Right cardiac atrium (tissue), 5 donors: ENCODE measurements around the gene MEI4. TPM values are rescaled to one million over a fixed set of nuclear protein-coding genes. Genes with fewer than 3 reads are reported as not detected.
"Not testable (repeated sequence)": the region's sequence is repeated elsewhere in the genome, so short reads cannot be mapped to it uniquely, and the experiment has no call there.

Experiments
- ATAC-seq, 2 donors: fragments of 200-7000 bp; cut with Tn5 transposase; one replicate each; pipeline versions ENCODE4 v1.8.0 to v1.9.1; 2020; ENCODE audit warnings: moderate library complexity in 2 of 2, mild to moderate bottlenecking in 1 of 2
- DNase-seq, 3 donors: peaks; one replicate each; pipeline ENCODE4 v3.0.0-alpha.2; 2020
- H3K27ac ChIP-seq: one replicate; pipeline ENCODE4 v1.5.1; 2013; ENCODE audit warnings: mild to moderate bottlenecking, low read length, control low read depth, moderate library complexity
- H3K27me3 ChIP-seq: one replicate; pipeline ENCODE4 v1.6.1; 2013; ENCODE audit not compliant: control insufficient read depth, insufficient read depth
- H3K4me1 ChIP-seq: one replicate; pipeline ENCODE4 v1.6.1; 2013; ENCODE audit warnings: low read length; ENCODE audit not compliant: control insufficient read depth, insufficient read depth
- H3K4me3 ChIP-seq: one replicate; pipeline ENCODE4 v1.5.1; 2013; ENCODE audit warnings: low read length, control low read depth
- H3K9me3 ChIP-seq: one replicate; pipeline ENCODE4 v1.6.1; 2013; ENCODE audit warnings: low read length; ENCODE audit not compliant: control insufficient read depth
- WGBS: extraction: QIAGEN DNeasy Blood & Tissue Kit; methylation state at CpG from one replicate; pipeline ENCODE4 v1.1.7; 2013; 5-methylcytosine and 5-hydroxymethylcytosine counted together
- intact Hi-C, 4 donors: fragments of 100-400 bp; cut with DNase I; formaldehyde crosslinking; loops; one replicate each; pipeline versions ENCODE4 v1.11.0 to v1.14.0; 2022 to 2023
- polyA plus RNA-seq: library from polyadenylated mRNA; stranded (reverse); fragments of 200-250 nt; gene quantifications from one replicate; pipeline ENCODE4 v1.2.3, GENCODE V29; 2013
- total RNA-seq, 4 donors: library from RNA; stranded (reverse); fragmentation: NEBNext Ultra II Directional; extraction: Animal tissue kit (Norgen Biotek cat#: 25700); gene quantifications; one replicate each; pipeline ENCODE4 v1.2.1, GENCODE V29; 2021
- donor health status: healthy with polysubstance abuse.
- donor health status: DM: no; HTN: yes; CAD: no.
- donor health status: DM: no; HTN: no; CAD: no.
- donor health status: DM: no; HTN: yes; CAD: no; lungs with severe emphysema.
- donor health status: DM: yes; HTN: yes; CAD: no.

The MEI4 gene
- total and polyA plus RNA-seq, 5 donors: 0.59 to 2.8 (median 1.3) TPM

DNA sequence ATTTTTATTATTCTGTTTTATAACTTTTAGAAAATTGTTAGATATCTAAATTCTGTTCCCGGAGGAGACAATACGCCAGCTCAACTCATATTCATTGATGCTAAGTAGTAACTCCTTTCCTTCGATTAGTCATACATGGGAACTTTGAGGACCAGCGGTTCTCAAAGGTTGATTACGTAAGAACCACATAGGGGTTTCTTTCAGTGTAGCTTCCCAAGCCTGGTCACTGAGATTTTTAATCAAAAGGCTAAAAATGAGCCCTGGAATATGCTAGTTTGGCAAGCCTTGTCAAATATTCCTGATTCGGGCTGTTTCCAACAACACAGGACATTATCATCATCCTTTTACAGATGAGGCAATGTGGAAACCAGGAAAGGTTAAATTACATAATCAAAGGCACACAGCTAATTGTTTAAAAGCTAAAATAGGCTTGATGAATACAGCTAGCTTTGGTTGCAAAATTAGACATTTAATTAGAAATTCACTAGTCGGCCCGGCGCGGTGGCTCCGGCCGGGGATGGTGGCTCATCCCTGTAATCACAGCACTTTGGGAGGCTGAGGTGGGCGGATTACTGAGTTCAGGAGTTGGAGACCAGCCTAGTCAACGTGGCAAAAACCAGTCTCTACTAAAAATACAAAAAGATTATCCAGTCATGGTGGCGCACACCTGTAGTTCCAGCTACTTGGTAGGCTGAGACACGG is 14.6 kb upstream of the MEI4 start:
- Histone ChIP-seq H3K4me1 (no peaks in the 10 kb centered on the region), H3K4me3 (no peak overlapping the region), H3K27me3 (no peaks in the 10 kb centered on the region), H3K27ac (no peak overlapping the region), H3K9me3 (no peaks in the 10 kb centered on the region)
- 86% methylated on average over 16 of the region's 16 CpGs for WGBS
- intact Hi-C loops: no loop called here
- DNase-seq (peak in 1 of 3 donors; percentile 36), ATAC-seq (no peak)

GRCh38 chr6:77644102-77644705 is 8.6 kb upstream of the MEI4 start:
- no peak for DNase-seq
- intact Hi-C loops: no loop called here
- no peaks in the 10 kb centered on the region for H3K4me1 ChIP-seq
- no peak overlapping the region for H3K27ac ChIP-seq
- no peak overlapping the region for H3K4me3 ChIP-seq
- no peak for ATAC-seq
- no peaks in the 10 kb centered on the region for H3K27me3 ChIP-seq
- WGBS: 62% methylated on average over 2 of the region's 2 CpGs
- no peaks in the 10 kb centered on the region for H3K9me3 ChIP-seq

DNA sequence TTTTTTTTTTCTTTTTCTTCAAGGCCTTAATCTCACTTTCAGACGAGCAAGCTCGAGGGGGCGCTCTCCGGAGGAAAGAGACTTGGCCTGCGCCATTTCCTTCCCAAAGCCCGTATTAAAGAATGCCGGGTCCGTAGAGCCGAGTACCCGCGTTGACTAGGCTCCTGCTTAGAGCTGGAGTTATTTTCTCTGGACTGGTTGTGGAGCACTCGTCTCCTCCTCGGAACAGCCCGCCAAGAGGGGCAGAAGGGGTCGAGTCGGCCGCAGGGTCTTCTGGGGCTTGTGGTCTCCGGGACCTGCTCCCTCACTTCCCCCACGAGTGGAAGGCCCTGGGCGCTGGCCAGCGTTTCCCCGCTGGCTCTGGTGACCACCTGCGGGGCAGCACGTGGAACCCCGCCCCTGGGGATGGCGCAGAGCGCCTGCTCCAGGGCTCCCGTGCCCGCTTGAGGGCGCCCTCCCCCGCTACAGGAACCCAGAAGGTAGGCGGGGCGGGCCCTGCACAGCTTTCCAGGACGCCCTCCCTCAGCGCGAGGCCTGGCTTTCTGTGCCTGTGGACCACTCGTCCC is 2.7 kb upstream of the MEI4 start:
- H3K27ac ChIP-seq: no peak overlapping the region
- H3K4me1 ChIP-seq: no peaks in the 10 kb centered on the region
- ATAC-seq (peak; percentile 94 to 95), DNase-seq (peak; percentile 48 to 84 (median 78))
- no peaks in the 10 kb centered on the region for H3K9me3 ChIP-seq
- H3K4me3 ChIP-seq: peak overlapping the region; percentile 47
- intact Hi-C loops: no loop called here
- H3K27me3 ChIP-seq: no peaks in the 10 kb centered on the region
- WGBS: 15% methylated on average over 37 of the region's 37 CpGs

- Histone ChIP-seq H3K4me1 (no peaks in the 10 kb centered on the region), H3K9me3 (no peaks in the 10 kb centered on the region), H3K27me3 (no peaks in the 10 kb centered on the region), H3K4me3 (no peak overlapping the region), H3K27ac (no peak overlapping the region)
- intact Hi-C loops: no loop called here
- no peak for ATAC-seq
- DNase-seq: no peak
These were observed 977 bp downstream of the MEI4 start for GRCh38 chr6:77653816-77654215.

- DNase-seq, H3K27ac ChIP-seq, intact Hi-C loops, H3K27me3 ChIP-seq, H3K9me3 ChIP-seq, H3K4me3 ChIP-seq, H3K4me1 ChIP-seq, ATAC-seq: not testable (repeated sequence)
- 97% methylated on average over 1 of the region's 1 CpG for WGBS
These were observed 2.2 kb downstream of the MEI4 start for GRCh38 chr6:77655035-77655434.

DNA sequence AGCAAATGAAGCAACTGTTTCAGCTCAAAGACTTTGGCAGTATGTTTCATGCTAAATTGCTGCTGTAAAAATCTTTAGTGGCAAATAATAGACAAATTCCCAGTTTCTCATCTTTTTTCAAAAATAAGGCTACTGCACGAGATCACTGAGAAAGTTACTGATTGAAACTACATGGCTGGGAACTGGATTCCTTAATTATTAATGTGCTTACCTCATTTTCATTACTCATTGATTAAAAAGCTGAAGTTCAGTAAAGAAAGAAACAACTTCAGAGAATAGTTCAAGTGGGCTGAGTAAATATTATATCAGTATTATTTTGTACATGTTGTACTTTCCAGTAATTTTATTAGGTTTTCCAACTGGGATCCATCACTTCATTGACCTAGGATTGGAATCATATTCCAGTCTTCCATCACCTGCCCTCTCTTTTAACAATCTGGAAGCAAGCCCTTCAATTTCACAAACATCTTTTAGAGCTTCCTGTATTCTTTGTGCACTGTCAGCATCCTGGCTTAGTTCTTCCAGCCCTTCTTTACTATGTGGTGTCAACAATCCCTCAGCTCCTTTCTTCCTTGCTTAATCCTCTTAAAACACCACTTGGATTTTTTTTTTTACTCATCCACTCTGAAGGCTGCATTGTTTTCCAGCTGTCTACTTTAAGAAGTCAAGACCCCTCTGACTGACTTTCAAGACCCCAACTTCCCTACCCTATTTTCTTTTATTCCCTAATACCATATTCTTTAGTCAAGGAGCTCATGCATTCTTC is 4.3 kb downstream of the MEI4 start:
- ATAC-seq (no peak), DNase-seq (no peak)

GRCh38 chr6:77666340-77666739 is 13.5 kb downstream of the MEI4 start:
- WGBS: 82% methylated on average over 4 of the region's 4 CpGs
- no peaks in the 10 kb centered on the region for H3K4me1 ChIP-seq
- no peak overlapping the region for H3K27ac ChIP-seq
- intact Hi-C loops: no loop called here
- ATAC-seq (no peak), DNase-seq (no peak)
- H3K27me3 ChIP-seq: no peaks in the 10 kb centered on the region
- H3K9me3 ChIP-seq: no peaks in the 10 kb centered on the region
- no peak overlapping the region for H3K4me3 ChIP-seq

More for the DNA sequence above, 4.3 kb downstream of the MEI4 start:
- H3K27me3 ChIP-seq: no peaks in the 10 kb centered on the region
- no peaks in the 10 kb centered on the region for H3K4me1 ChIP-seq
- H3K27ac ChIP-seq: no peak overlapping the region
- no peaks in the 10 kb centered on the region for H3K9me3 ChIP-seq
- intact Hi-C loops: no loop called here
- no peak overlapping the region for H3K4me3 ChIP-seq
- WGBS: 75% methylated on average over 1 of the region's 1 CpG

DNA sequence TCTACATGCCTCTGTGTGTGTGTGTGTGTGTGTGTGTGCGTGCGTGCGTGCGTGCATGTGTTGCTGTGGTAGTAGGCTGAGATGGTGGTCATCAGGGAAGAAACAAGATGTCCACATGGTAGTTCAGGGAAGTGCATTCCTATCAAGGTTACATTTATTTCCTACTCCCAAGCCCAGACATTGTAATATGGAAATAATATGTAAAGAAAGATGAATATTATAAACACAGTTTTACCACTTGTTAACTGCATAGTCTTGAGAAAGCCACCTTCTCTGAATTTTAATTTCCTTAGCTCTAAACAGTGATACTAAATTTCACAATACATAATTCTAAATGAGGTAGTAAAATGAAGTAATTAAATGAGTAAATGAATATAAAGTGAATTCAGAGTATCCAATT is 14.0 kb downstream of the MEI4 start:
- 64% methylated on average over 4 of the region's 4 CpGs for WGBS
- no peak for ATAC-seq
- Histone ChIP-seq H3K4me1 (no peaks in the 10 kb centered on the region), H3K27me3 (no peaks in the 10 kb centered on the region), H3K4me3 (no peak overlapping the region), H3K27ac (no peak overlapping the region), H3K9me3 (no peaks in the 10 kb centered on the region)
- no peak for DNase-seq
- intact Hi-C loops: no loop called here

DNA sequence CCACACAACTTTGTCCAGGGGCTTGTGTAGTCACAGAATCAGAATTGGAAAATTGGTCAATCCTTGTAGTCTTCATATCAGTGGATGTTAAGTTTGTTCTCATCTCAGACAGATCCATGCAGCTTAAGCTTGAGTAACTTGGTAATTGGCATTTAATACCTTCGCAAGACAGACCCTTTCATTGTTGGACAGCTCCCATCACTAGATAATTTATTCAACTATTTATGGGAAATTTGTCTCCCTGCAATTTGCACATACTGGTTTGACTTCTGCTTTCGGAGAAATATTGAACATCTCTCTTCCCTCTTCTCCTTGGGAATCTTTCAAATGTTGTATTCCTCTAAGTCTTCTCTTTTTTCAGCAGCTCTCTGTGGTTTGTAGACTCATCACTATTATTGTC is 17.1 kb downstream of the MEI4 start:
- ATAC-seq: no peak
- WGBS: 81% methylated on average over 2 of the region's 2 CpGs

GRCh38 chr6:77674211-77674610 is 21.4 kb downstream of the MEI4 start:
- intact Hi-C loops: no loop called here
- H3K27ac ChIP-seq: no peak overlapping the region
- no peaks in the 10 kb centered on the region for H3K4me1 ChIP-seq
- no peaks in the 10 kb centered on the region for H3K9me3 ChIP-seq
- H3K4me3 ChIP-seq: no peak overlapping the region
- 84% methylated on average over 2 of the region's 2 CpGs for WGBS
- no peaks in the 10 kb centered on the region for H3K27me3 ChIP-seq
- DNase-seq (no peak), ATAC-seq (no peak)

More for the DNA sequence above, 17.1 kb downstream of the MEI4 start:
- Histone ChIP-seq H3K9me3 (no peaks in the 10 kb centered on the region), H3K27ac (no peak overlapping the region), H3K4me1 (no peaks in the 10 kb centered on the region), H3K4me3 (no peak overlapping the region), H3K27me3 (no peaks in the 10 kb centered on the region)
- intact Hi-C loops: no loop called here
- no peak for DNase-seq

- H3K9me3 ChIP-seq: no peaks in the 10 kb centered on the region
- no peaks in the 10 kb centered on the region for H3K27me3 ChIP-seq
- no peak overlapping the region for H3K27ac ChIP-seq
- H3K4me1 ChIP-seq: no peaks in the 10 kb centered on the region
- WGBS: 52% methylated on average over 4 of the region's 4 CpGs
- ATAC-seq: no peak
- H3K4me3 ChIP-seq: no peak overlapping the region
- intact Hi-C loops: no loop called here
- DNase-seq: no peak
These were observed 25.2 kb downstream of the MEI4 start for GRCh38 chr6:77678048-77678447.
